HG03442 (cell line): Measurements from ENCODE around the gene IFITM5.
"Not testable (repeated sequence)": the region's sequence is repeated elsewhere in the genome, so short reads cannot be mapped to it uniquely, and the experiment has no call there.

Experiments used
- ATAC-seq: cut with Tn5 transposase; IDR thresholded peaks from one replicate; pipeline ENCODE4 v1.9.1; 2021; ENCODE audit warnings: mild to moderate bottlenecking, moderate library complexity; ENCODE audit not compliant: unreplicated experiment

The IFITM5 gene

DNA sequence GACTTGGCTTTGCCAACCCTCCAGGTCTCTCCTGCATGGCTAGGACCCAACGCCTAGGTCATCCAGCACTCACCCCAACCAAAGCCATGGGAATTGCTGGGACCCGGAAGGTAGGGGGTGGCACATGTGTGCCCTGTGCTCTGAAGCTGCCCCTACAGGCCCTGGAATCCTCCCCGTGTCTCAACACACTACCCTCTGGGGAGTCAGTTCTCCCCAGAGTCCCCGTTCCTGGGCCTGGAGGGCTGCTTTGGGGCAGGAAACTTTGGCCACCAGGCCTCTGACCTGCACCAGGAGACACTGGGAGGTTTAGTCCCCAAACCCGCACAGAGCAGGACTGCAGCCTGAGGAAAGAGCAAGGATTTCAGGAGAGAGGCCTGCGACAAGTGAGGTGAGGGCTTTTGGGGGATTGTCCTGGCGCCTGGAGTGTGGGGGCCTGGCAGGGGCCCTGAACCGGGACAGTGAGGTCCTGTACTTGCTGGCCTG lies 14.0 kb upstream of the IFITM5 start:
- no peak for ATAC-seq

- ATAC-seq, result no peak
These were observed 12.9 kb upstream of the IFITM5 start for GRCh38 chr11:312092-312816.

GRCh38 chr11:311013-311748 lies 11.9 kb upstream of the IFITM5 start:
- peak; percentile 36 for ATAC-seq

DNA sequence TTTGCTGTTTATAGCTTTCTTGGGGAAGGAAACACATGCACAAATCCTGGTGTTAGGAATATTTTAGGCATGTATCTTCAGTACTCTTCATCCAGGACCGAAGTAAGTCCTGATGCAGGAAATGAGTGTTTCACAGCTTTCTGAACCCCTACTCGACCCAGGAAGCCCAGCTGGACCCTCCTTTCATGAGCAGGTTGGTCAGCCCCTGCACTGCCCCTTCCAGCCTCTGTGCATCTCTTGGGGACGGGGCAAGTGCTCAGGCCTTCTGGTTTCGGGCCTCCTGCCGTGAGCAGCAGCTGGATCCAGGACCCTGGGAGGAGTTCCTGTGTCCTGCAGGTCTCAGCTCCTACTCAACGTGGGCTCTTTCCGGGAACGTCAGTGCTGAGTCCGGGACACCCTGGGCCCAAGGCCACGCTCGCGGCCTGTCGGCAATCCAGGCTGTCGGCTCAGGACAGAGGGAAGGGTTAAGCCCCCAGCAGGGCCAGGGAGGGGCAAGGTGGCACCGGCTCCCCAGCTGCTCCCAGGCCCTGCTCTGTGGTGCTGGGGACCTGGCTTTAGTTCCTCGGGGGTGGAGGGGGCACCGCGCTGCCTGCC lies 10.8 kb upstream of the IFITM5 start:
- not testable (repeated sequence) for ATAC-seq

DNA sequence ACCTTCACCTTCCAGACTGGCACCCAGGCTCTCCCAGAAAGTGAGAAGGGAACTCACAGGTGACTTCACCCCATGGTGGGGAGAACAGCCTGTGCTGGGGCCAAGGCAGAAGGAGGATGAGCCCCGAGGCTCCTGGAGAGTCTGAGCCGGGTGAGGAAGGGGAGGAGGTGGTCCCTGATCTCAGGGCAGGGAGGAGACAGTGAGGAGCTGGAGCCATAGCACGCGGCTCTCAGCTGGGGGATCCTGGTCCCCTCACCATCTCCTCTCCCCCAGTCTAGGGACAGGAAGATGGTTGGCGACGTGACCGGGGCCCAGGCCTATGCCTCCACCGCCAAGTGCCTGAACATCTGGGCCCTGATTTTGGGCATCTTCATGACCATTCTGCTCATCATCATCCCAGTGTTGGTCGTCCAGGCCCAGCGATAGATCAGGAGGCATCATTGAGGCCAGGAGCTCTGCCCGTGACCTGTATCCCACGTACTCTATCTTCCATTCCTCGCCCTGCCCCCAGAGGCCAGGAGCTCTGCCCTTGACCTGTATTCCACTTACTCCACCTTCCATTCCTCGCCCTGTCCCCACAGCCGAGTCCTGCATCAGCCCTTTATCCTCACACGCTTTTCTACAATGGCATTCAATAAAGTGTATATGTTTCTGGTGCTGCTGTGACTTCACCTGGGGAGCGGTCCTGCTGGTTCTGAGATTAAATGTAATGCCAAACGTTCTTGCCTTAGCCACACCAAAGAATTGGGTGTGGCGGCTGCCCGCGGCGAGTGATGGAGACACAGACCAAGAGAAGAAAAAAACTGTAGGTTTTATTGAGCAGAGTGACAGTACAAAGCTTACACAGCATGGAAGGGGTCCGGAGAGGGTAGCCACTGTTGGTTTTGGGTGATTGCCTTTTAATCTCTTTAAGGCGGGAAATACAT lies 9.7 kb upstream of the IFITM5 start:
- not testable (repeated sequence) for ATAC-seq

DNA sequence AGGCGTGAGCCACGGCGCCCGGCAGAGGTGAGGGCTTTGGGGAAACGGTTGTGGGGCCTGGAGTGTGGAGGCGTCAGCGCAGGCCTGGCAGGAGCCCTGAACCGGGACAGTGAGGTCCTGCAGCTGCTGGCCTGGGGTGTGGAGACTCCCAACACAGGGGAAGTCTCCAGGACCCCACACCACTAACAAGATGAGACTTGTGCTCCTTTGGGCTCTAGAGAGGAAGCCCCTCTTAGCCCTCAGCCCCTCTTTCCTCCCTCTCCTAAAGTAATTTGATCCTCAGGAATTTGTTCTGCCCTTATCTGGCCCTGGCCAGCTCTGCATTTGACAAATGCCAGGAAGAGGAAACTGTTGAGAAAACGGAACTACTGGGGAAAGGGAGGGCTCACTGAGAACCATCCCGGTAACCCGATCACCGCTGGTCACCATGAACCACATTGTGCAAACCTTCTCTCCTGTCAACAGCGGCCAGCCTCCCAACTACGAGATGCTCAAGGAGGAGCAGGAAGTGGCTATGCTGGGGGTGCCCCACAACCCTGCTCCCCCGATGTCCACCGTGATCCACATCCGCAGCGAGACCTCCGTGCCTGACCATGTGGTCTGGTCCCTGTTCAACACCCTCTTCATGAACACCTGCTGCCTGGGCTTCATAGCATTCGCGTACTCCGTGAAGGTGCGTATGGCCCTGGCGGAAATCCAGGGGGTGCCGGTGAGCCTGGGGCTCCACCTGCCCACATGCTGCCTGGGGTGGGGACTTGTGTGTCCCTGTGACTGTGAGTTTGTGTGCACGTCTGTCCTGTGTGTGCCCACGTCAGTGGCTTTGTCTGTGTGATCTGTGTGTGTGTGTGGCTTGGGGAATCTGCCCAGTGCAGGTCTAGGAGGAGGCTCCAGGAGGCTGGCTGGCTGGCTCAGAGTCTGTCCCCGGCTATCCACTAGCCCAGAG lies 8.7 kb upstream of the IFITM5 start, which contains the start of gene IFITM2:
TSS of gene IFITM2 (plus strand) at position 51 of the 943 bp plus-strand sequence. CDS start at position 428, 377 bp downstream.
- not testable (repeated sequence) for ATAC-seq

DNA sequence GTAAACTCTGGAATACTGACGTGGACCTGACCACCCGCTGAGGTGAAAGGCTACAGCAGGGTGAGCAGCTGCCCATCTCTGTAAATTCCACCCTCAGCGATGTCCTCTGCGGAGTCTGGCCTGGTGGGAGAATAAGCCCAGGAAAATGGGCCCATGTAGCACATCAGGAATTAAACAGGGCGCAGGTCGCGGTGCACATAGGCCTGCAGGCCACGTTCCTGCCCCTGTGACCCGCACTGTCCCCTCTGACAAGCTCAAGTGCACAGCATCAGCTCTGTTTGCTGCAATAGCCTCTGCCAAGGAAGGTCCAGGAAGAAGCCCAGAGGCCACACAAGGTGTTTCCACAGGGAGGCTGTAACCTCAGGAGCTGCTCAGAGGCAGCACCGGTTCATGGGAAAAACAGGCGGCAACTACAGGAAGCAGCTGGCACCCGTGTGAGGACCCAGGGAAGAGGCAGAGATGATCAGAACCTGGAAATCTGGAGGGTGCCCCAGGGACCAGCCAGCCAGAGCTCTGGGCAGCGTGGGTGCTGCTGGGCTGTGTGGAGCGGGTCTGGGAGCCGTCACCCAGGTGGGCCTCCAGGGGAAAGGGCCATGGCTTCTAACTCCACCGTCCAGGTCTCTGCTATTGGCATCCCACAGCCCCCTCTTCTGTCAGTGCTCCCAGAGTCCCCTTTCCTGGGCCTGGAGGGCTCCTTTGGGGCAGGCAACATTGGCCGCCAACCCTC lies 7.5 kb upstream of the IFITM5 start:
- no peak for ATAC-seq

DNA sequence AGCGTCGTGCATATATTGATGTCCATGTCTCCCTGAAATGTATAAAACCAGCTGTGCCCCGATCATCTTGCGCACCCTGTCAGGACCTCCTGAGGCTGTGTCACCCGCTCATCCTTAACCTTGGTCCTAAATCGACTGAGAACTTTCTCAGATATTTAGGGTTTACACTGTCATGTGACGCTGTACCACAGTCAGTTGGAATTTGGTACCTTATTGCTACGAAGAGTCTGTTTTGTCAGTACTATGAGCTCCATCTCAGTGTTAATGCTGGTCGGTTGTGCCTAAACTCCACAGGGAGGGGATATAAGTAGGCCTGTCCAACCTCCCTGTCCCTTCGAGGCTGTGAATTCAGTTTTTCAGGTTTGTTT lies 6.5 kb upstream of the IFITM5 start:
- ATAC-seq, result no peak

GRCh38 chr11:304915-305843 lies 5.9 kb upstream of the IFITM5 start:
- ATAC-seq, result no peak

GRCh38 chr11:304061-304506 lies 4.8 kb upstream of the IFITM5 start:
- ATAC-seq, result no peak

- ATAC-seq, result no peak
These were observed 4.0 kb upstream of the IFITM5 start for GRCh38 chr11:303363-303762.

GRCh38 chr11:299951-300735 lies 817 bp upstream of the IFITM5 start:
- no peak for ATAC-seq

DNA sequence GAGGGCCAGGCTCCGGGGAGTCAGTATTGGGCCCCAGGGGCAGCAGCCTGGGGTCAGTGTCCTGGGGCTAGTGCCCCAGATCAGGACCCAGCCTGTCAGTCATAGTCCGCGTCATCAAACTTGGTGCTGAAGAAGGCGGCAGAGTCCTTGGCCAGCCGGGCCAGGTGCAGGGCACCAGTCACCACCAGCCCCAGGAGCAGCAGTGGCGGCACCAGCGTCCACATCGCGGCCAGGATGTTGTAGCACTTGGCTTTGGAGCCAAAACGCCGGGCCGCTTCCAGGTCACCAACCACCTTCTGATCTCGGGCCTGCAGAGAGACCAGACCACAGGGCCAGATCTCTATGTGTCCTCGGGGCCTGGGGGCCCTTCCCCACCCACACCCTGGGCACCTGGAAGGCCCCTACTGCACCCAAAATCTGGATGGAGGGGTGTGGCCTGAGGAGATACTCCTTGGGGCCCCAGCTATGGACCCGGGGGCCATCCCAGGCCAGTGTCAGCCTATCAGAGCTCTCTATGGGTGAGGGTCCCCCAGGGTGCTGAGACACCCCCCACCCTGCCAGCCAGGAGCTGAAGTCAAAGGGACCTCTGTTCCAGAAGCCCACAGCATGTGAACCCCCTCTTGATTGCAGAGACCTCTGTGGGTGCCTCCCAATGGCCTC lies 790 bp downstream of the IFITM5 start:
- ATAC-seq, result no peak

DNA sequence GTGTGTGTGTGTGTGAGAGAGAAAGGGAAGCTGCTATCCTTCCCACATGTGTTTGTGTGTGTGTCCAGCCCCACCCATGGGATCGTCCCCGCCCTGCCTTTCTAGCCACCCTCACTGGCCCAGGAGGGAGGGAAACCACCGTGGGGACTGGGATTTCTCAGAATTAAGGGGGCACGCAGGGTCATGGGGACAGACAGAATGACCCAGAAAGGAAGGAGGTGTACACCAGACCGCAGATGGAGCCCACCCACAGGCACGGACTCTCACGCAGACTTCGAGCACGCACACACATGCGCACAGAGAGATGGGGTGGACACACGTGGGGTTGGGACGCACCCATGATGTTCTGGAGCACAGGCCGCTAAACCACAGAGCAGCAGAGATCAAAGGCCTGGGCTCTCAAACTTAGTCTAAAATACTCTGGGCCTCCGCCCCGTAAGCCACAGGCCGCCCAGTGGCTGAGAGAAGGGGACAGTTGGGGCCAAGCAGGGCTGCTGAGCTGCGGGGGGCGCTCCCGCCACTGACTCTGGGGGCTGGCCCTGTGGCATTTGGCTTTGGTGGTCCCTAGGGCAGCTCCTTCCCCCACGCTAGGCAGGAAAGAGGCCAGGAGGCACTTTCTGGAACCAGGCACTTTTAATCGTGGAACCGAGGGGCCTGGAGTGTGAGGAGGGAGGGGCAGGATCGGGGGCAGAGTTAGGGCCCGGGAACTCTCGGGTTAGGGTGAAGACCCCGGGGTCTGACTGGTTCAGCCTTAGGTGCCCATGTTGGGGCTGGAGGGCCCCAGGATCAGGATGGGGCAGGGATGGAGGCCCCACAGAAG lies 1.5 kb downstream of the IFITM5 start:
- ATAC-seq, result no peak

DNA sequence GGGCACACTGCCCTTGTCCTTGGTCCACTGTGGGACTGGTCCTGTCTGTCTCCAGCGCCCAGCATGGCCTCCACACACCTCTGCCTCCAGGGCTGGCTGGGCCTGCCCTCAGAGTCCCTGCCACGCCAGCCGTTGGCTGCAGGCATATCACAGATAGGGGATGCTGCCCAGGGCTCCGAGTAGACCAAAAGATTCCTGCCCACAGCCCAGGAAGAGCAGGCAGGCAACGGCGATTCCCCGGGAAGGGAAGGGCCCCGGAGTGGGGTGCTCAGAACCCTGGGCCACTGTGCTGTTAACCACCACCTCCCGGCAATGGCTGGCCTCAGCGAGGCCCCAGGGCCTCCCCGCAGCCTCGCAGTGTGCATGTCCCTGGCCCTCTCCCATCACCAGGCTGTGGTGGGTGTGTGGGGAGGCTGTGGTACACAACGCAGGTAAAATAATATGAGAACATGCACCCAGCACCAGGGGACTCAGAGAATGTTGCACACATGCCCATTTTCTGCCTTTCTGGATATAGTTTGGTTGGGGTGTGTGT lies 2.2 kb downstream of the IFITM5 start:
- ATAC-seq, result no peak
